Memory B cell (primary cell): ENCODE measurements around the gene MAPK1IP1L.

Experiments
- ATAC-seq: fragments of 150-1000 bp; cut with Tn5 transposase; 2 replicates; pipeline ENCODE4 v1.10.0; 2021; ENCODE audit warnings: low read depth, mild to moderate bottlenecking, moderate library complexity
- DNase-seq, 2 donors: peaks; one replicate each; pipeline ENCODE4 v3.0.0; 2022; ENCODE audit warnings: low spot score in 2 of 2
- H3K27ac Mint-ChIP-seq: one replicate; pipeline ENCODE4 v1.8.0; 2022; ENCODE audit warnings: mild to moderate bottlenecking, moderate library complexity, mixed read lengths
- H3K27me3 Mint-ChIP-seq: one replicate; pipeline ENCODE4 v1.8.0; 2022; ENCODE audit warnings: mixed read lengths
- H3K36me3 Mint-ChIP-seq: one replicate; pipeline ENCODE4 v1.8.0; 2022; ENCODE audit warnings: mild to moderate bottlenecking, mixed read lengths
- H3K4me1 Mint-ChIP-seq: one replicate; pipeline ENCODE4 v1.8.0; 2022; ENCODE audit warnings: mixed read lengths
- H3K4me3 Mint-ChIP-seq: one replicate; pipeline ENCODE4 v1.8.0; 2022; ENCODE audit warnings: mild to moderate bottlenecking, moderate library complexity, mixed read lengths
- H3K9me3 Mint-ChIP-seq: one replicate; pipeline ENCODE4 v1.8.0; 2022; ENCODE audit warnings: mixed read lengths

The MAPK1IP1L gene

DNA sequence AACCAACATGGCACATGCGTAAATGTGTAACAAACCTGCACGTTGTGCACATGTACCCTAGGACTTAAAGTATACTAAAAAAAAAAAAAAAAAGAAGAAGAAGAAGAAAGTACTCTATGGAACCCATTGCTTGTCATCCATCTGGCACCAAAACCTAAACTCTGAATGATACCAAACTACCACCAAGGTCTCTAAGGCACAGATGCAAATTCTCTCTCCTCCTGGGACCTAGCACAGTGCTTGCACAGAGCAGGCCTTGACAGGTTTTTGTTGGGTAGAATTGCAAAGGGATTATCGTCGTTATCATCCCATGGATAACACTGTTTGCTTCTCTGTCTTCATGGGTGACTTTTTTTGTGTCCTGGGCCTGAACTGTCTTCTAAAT, 64.4 kb downstream of the MAPK1IP1L start:
- peaks cover 4% of the 10 kb centered on the region for H3K27me3 Mint-ChIP-seq
- peaks cover 3% of the 10 kb centered on the region for H3K4me1 Mint-ChIP-seq
- no peak for ATAC-seq
- no peak overlapping the region for H3K4me3 Mint-ChIP-seq
- DNase-seq, result no peak
- no peaks in the 10 kb centered on the region for H3K36me3 Mint-ChIP-seq
- H3K27ac Mint-ChIP-seq, result no peak overlapping the region
- no peaks in the 10 kb centered on the region for H3K9me3 Mint-ChIP-seq

DNA sequence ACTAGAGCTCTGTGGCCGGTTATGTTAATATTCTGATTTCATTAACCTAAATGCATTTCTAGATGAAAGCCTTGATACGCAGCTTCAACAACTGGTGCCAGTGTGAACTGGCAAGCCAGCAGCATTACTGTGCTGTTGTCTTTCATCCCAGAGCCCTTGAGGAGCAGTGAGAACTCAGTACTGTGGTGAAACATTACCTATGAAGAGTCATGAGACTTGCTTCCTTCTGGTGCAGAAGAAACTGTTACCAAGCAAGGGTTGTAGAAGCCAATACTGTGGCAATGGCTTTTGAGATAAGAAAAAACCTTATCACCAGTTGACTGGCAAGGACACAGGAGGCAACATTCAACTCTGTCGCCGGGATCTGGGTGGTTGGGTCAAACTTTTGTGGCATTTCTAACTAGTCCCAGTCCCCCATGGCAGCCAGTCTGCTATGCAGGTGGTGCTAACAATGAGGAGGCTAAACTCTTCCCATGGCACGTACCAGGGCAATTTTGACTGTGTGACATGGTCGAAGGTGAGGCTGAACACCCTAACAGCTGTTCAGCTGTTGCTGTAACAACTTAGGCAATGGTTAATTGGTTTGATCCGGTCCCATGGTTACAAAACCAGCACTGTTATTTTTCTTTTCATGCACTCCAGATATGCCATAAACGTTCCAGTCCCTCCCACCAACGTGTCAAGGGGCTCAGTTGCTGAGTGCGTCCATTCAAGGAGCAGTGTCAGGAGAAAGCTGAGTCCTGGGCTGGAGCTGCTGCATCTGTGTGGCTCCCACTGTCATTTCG, 65.0 kb downstream of the MAPK1IP1L start:
- no peak for ATAC-seq
- no peaks in the 10 kb centered on the region for H3K36me3 Mint-ChIP-seq
- H3K27me3 Mint-ChIP-seq, result peaks cover 3% of the 10 kb centered on the region

DNA sequence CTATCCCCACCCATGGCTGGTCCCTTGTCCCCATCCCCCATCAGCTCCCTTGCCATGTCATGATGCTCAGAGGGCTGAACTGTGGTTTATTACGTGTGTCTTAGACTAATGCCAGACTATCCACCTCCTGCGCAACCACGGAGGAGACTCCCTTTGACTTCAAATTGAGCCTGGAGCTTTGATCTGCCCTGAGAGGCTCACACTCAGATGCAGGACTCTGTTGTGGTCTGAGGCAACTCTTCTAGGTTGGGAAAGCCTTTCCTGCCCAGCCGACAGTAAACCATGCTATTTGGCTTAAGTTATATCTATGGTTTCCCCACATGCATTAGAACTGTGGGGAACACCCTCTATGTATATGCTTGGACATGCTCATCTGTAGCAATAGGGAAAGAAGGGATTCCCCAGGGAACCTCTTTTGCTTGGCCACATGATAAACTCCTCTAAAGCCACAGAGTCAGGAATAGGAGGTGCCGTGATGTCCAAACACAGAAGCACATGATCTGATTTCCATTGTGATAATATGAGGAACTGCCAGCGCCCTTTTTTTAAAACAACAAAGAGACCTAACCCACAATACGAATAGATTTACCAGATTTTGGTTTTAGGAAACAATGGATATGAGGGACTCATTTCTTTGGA, 66.5 kb downstream of the MAPK1IP1L start:
- H3K4me3 Mint-ChIP-seq, result no peak overlapping the region
- DNase-seq (no peak), ATAC-seq (no peak)
- no peaks in the 10 kb centered on the region for H3K9me3 Mint-ChIP-seq
- peaks cover 3% of the 10 kb centered on the region for H3K4me1 Mint-ChIP-seq
- peaks cover 3% of the 10 kb centered on the region for H3K27me3 Mint-ChIP-seq
- H3K36me3 Mint-ChIP-seq, result no peaks in the 10 kb centered on the region
- H3K27ac Mint-ChIP-seq, result no peak overlapping the region

More for the DNA sequence above, 65.0 kb downstream of the MAPK1IP1L start:
- H3K27ac Mint-ChIP-seq, result no peak overlapping the region
- no peaks in the 10 kb centered on the region for H3K9me3 Mint-ChIP-seq
- peaks cover 3% of the 10 kb centered on the region for H3K4me1 Mint-ChIP-seq
- no peak overlapping the region for H3K4me3 Mint-ChIP-seq
- DNase-seq, result no peak

DNA sequence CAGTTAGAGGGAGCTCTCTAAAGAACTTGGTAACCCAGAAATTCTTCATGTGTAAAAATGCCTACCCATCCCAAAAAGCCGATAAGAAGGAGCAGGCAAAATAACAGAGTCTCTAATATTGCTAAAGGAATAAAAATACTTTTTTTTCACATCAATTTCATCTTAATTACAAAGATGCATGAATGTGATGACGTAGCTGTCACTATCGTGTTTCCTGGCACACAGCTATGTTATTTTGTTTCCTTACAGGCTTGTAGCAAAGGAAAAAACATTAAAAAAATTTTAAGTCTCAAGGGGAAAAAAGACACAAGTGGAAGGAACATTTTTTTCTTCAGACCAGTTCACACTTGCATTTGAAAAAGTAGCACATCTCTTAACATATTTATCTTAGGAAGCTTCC, 67.3 kb downstream of the MAPK1IP1L start:
- H3K4me1 Mint-ChIP-seq, result no peaks in the 10 kb centered on the region
- no peaks in the 10 kb centered on the region for H3K9me3 Mint-ChIP-seq
- H3K27me3 Mint-ChIP-seq, result peaks cover 3% of the 10 kb centered on the region
- no peak overlapping the region for H3K4me3 Mint-ChIP-seq
- DNase-seq (no peak), ATAC-seq (no peak)
- no peaks in the 10 kb centered on the region for H3K36me3 Mint-ChIP-seq
- no peak overlapping the region for H3K27ac Mint-ChIP-seq
